Esophagus muscularis mucosa (tissue), 4 donors: ENCODE results near the gene COMT. TPM values are rescaled to one million over a fixed set of nuclear protein-coding genes. Genes with fewer than 3 reads are reported as not detected.
A peak's percentile ranks its signal among the peaks of the same experiment; 100 is the strongest.

ENCODE experiments used
- DNase-seq: peaks from one replicate; pipeline ENCODE4 v3.0.0-alpha.2; 2017; ENCODE audit errors: extremely low spot score
- H3K27ac ChIP-seq, 4 donors: fragments of 200-600 bp; sonication (generic); replicated peaks in 1 of 4; 1 replicate in 3 of 4; 2 replicates in 1 of 4; pipeline ENCODE4 v1.5.1; 2016 to 2019; ENCODE audit warnings: mild to moderate bottlenecking in 1 of 4
- H3K27me3 ChIP-seq, 4 donors: fragments of 200-600 bp; sonication (generic); one replicate each; pipeline versions ENCODE4 v1.5.1 to v1.6.0; 2016 to 2019
- H3K36me3 ChIP-seq, 4 donors: fragments of 200-600 bp; sonication (generic); one replicate each; pipeline ENCODE4 v1.5.1; 2016 to 2019
- H3K4me1 ChIP-seq, 4 donors: fragments of 200-600 bp; sonication (generic); one replicate each; pipeline ENCODE4 v1.5.1; 2016 to 2019
- H3K4me3 ChIP-seq, 4 donors: fragments of 200-600 bp; sonication (generic); 1 replicate in 2 of 4; 2 replicates in 2 of 4; pipeline ENCODE4 v1.5.1; 2016 to 2019; ENCODE audit warnings: mild to moderate bottlenecking in 4 of 4, moderate library complexity in 1 of 4
- H3K9me3 ChIP-seq, 4 donors: fragments of 200-600 bp; sonication (generic); 1 replicate in 3 of 4; 2 replicates in 1 of 4; pipeline ENCODE4 v1.5.1; 2016 to 2019
- EP300 ChIP-seq: sonication (generic); formaldehyde crosslinking; IDR thresholded peaks from one replicate; pipeline ENCODE4 v1.6.1; 2017; ENCODE audit warnings: antibody characterized with exemption
- POLR2A ChIP-seq: fragments of 450-650 bp; IDR thresholded peaks from one replicate; pipeline ENCODE4 v1.6.1; 2017; ENCODE audit warnings: antibody characterized with exemption, moderate library complexity, mild to moderate bottlenecking, low read depth
- POLR2AphosphoS5 ChIP-seq, 2 donors: sonication (generic); formaldehyde crosslinking; IDR thresholded peaks; one replicate each; pipeline ENCODE4 v1.6.1; 2017; ENCODE audit warnings: antibody characterized with exemption in 2 of 2
- WGBS: methylation state at CpG from one replicate; pipeline ENCODE4 v1.1.5; 2018; 5-methylcytosine and 5-hydroxymethylcytosine counted together
- intact Hi-C: fragments of 100-400 bp; cut with DNase I; formaldehyde crosslinking; loops from one replicate; pipeline ENCODE4 v1.15.1; 2023
- total RNA-seq, 4 donors: library from RNA; depleted of rRNA; stranded (reverse); fragments of >200 nt; gene quantifications; one replicate each; pipeline versions ENCODE4 v1.1.0 to v1.2.1, GENCODE V29; 2016
- TF ChIP-seq, protein P1 (sequence below), 3 experiments: fragments of 200-600 bp in 2 of 3; fragments of 450-650 bp in 1 of 3; sonication (generic) in 2 of 3; IDR thresholded peaks; one replicate each; pipeline ENCODE4 v1.5.1; 2017 to 2019; ENCODE audit warnings: antibody characterized with exemption in 3 of 3, mild to moderate bottlenecking in 2 of 3, moderate library complexity in 1 of 3

The COMT gene
- total RNA-seq, 4 donors from 2014 or later, result 141 to 231 (median 196) TPM

DNA sequence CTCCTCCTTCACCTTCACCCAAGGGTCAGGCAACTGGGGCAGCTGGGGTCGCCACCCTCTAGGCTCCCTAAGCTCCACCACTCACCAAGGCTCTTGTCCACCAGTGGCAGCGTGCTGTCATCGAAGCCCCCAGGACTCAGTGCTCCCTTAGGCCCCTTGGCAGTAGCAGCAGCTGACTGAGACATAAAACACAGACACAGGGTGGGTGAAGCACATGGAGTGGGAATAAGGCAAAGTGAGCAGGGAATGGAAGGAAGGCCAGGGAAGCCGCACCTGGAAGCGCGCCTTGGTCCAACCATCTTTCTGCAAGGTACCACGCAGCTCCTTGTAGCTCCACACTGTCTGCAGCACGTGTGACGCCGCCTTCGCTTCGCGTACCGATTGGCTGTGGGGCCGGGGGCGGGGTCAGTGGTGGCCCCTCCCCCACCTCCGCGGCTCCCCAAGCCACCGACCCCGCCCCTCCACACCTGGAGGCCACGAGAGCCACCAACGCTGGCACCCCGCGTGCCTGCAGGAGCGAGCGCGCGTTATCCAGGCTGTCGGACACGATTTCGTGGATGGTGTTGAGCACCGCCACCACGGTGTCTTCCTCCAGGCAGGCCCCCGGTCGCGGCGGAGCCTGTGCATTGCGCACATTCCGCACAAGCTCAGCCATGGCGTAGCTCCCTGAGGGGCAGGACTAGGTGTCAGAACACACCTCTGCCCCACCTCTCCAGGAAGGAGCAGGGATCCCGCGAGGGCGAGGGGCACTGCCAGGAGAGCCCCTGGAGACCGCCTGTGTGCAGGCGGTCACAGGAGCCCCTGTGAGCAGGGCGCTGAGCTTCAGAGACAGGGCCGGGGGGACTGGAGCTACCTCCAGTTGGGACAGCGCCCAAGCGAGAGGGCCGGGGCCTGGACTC is 31.3 kb downstream of the COMT start:
- H3K27ac ChIP-seq, result no peak overlapping the region
- H3K4me1 ChIP-seq, result peaks cover 0 to 37% (median 25%) of the 10 kb centered on the region in 4 donors
- H3K36me3 ChIP-seq, result peaks cover 16 to 71% (median 68%) of the 10 kb centered on the region in 4 donors
- WGBS, result 89% methylated on average over 15 of the region's 50 CpGs
- TF ChIP-seq POLR2AphosphoS5 (IDR thresholded peaks at IDR 0.05), result no peak
- TF ChIP-seq POLR2A, result no peak
- TF ChIP-seq, protein P1, sequence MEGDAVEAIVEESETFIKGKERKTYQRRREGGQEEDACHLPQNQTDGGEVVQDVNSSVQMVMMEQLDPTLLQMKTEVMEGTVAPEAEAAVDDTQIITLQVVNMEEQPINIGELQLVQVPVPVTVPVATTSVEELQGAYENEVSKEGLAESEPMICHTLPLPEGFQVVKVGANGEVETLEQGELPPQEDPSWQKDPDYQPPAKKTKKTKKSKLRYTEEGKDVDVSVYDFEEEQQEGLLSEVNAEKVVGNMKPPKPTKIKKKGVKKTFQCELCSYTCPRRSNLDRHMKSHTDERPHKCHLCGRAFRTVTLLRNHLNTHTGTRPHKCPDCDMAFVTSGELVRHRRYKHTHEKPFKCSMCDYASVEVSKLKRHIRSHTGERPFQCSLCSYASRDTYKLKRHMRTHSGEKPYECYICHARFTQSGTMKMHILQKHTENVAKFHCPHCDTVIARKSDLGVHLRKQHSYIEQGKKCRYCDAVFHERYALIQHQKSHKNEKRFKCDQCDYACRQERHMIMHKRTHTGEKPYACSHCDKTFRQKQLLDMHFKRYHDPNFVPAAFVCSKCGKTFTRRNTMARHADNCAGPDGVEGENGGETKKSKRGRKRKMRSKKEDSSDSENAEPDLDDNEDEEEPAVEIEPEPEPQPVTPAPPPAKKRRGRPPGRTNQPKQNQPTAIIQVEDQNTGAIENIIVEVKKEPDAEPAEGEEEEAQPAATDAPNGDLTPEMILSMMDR (IDR thresholded peaks at IDR 0.05), result no peak
- TF ChIP-seq EP300, result no peak
- no peak overlapping the region for H3K4me3 ChIP-seq
- intact Hi-C loops, result loop anchor here (10.0 kb wide), 1 partner anchor 132 kb away; no protein-coding TSS in a partner anchor
- DNase-seq, result no peak
- no peaks in the 10 kb centered on the region for H3K9me3 ChIP-seq
- H3K27me3 ChIP-seq, result no peaks in the 10 kb centered on the region

DNA sequence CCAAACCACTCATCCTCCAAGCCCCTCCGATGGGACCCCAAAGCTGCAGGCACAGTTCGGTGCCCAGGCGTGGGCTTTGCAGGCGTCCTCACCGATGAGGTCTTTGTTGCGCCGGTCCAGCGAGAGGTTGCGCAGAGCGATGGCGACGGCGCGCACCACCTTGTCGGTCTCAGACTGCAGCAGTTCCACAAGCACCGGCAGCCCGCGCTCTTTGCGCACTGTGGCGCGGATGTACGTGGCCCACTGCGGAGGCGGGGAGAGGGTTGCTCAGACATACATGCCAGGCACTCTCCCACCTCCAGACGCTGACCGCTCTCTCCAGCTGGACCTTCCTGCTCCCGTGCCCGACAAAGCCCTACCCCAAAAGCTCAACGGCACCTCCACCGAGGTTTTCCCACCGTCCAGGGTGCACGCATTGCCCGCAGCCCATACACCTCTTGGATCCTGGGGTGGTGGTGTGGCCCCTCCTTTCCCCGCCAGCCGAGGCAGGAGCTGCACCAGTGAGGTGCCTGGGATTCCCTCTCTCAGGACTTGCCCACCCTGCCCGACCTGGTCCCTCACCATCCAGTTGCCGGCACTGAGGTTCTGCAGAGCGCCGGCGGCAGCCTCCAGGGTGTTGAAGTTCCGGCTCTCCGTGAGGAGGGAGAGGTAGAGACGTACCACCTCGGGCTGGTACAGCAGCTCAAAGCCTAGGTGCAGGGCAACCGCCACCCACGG is 32.1 kb downstream of the COMT start:
- DNase-seq, result no peak
- Histone ChIP-seq H3K4me3 (no peak overlapping the region), H3K27ac (no peak overlapping the region), H3K36me3 (peaks cover 13 to 71% (median 68%) of the 10 kb centered on the region in 4 donors), H3K4me1 (peaks cover 0 to 37% (median 25%) of the 10 kb centered on the region in 4 donors), H3K27me3 (no peaks in the 10 kb centered on the region), H3K9me3 (no peaks in the 10 kb centered on the region)
- 96% methylated on average over 36 of the region's 46 CpGs for WGBS
- intact Hi-C loops, result loop anchor here (10.0 kb wide), 1 partner anchor 131 kb away; no protein-coding TSS in a partner anchor
- TF ChIP-seq EP300, result no peak

DNA sequence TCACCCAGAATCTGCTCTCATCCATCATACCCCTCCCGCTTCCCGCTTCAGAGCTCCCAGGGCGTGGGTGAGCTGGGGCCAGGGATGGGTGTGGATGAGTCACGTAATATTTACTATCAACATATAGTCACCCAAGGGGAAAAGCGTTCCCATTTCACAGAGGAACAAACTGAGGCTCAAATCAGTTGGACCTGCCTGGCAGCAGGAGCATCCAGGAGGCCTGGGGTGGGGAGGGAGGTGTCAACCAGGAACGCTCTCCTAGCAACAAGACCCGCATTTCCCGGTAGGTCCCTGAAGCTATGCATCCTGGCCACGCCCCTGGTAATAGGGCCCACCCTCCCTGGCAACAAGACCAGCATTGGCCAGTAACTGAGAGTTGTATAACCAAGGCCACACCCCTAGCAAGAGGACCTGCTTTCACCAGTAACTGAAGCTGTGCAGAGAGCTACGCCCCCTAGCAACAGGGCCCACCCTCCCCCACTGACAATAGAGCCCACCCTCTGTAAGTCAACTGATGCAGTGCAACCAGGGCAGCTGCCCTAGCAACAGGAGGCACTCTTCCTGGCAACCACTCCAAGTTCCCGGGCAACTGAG is 32.8 kb downstream of the COMT start:
- DNase-seq, result no peak
- peaks cover 0 to 37% (median 25%) of the 10 kb centered on the region in 4 donors for H3K4me1 ChIP-seq
- peaks cover 10 to 71% (median 69%) of the 10 kb centered on the region in 4 donors for H3K36me3 ChIP-seq
- WGBS, result 60% methylated on average over 11 of the region's 11 CpGs
- no peak overlapping the region for H3K4me3 ChIP-seq
- intact Hi-C loops, result loop anchor here (10.0 kb wide), 1 partner anchor 130 kb away; no protein-coding TSS in a partner anchor
- H3K27ac ChIP-seq, result peak overlapping the region in 2 of 4 donors; percentile 25 to 51
- TF ChIP-seq, protein P1 (IDR thresholded peaks at IDR 0.05), result no peak
- TF ChIP-seq POLR2AphosphoS5 (IDR thresholded peaks at IDR 0.05), result no peak
- TF ChIP-seq POLR2A, result no peak
- TF ChIP-seq EP300, result no peak
- H3K9me3 ChIP-seq, result no peaks in the 10 kb centered on the region
- no peaks in the 10 kb centered on the region for H3K27me3 ChIP-seq

GRCh38 chr22:19974935-19975706 is 33.5 kb downstream of the COMT start:
- 71% methylated on average over 7 of the region's 13 CpGs for WGBS
- peaks cover 0 to 36% (median 25%) of the 10 kb centered on the region in 4 donors for H3K4me1 ChIP-seq
- TF ChIP-seq, protein P1 (IDR thresholded peaks at IDR 0.05), result no peak
- TF ChIP-seq EP300, result no peak
- TF ChIP-seq POLR2AphosphoS5 (IDR thresholded peaks at IDR 0.05), result no peak
- TF ChIP-seq POLR2A, result no peak
- peak overlapping the region in 2 of 4 donors; percentile 25 to 51 for H3K27ac ChIP-seq
- intact Hi-C loops, result loop anchor here (10.0 kb wide), 1 partner anchor 130 kb away; no protein-coding TSS in a partner anchor
- peaks cover 16 to 71% (median 69%) of the 10 kb centered on the region in 4 donors for H3K36me3 ChIP-seq
- no peaks in the 10 kb centered on the region for H3K9me3 ChIP-seq
- no peak for DNase-seq
- H3K4me3 ChIP-seq, result no peak overlapping the region
- no peaks in the 10 kb centered on the region for H3K27me3 ChIP-seq
